ENCODE results near the gene ZNF496. TPM values are rescaled to one million over a fixed set of nuclear protein-coding genes. Genes with fewer than 3 reads are reported as not detected.

Gene ZNF496
- total and polyA plus RNA-seq, 2 of the 4 experiments (the other 2 are of a cell fraction): 11.7 to 16.2 TPM

DNA sequence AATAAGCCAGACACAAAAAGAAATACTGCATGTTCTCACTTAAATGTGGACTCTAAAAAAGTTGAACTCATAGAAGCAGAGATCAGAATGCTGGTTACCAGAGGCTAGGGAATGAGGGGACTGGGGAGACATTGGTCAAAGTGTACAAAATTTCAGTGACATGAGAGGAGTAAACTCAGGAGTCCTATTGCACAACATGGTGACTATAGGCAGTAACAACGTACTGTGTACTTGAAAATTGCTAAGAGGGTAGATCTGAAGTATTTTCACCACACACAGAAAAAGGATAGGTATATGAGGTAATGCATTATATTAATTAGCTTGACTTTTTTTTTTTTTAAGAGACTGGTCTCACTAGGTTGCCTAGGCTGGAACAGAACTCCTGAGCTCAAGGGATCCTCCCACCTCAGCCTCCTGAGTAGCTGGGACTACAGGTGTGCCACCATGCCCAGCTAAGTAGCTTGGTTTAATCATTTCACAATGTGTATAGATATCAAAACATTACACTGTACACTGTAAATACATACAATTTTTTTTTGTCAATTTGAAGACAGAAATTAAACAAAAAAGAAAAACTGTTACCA, 7.4 kb downstream of the ZNF496 start:
- intact Hi-C loops (cut with micrococcal nuclease): no loop called here
- dilution Hi-C loops (cut with HindIII; ENCODE audit: low sequenced_read_pairs, unreplicated experiment): no loop called here
- Histone ChIP-seq H2AFZ (replicated peaks; ENCODE audit: low read length, poor library complexity) (no peak overlapping the region), H2AK5ac (ENCODE audit: low read depth, low read length) (no peak overlapping the region), H3K4ac (ENCODE audit: low read depth, low read length) (no peak overlapping the region), H2BK20ac (ENCODE audit: low read depth, low read length) (no peak overlapping the region), H3K9me1 (ENCODE audit: insufficient read depth, low read length) (no peaks in the 10 kb centered on the region), H3K27ac (ENCODE audit: insufficient read depth, low read length) (no peak overlapping the region), H2BK5ac (ENCODE audit: low read depth, low read length, poor library complexity, severe bottlenecking) (no peak overlapping the region), H2BK15ac (ENCODE audit: low read depth, low read length) (no peak overlapping the region), H2AK9ac (replicated peaks; ENCODE audit: low read depth, low read length, poor library complexity) (no peak overlapping the region), H3K9me3 (ENCODE audit: control insufficient read depth, insufficient read depth, low read length) (no peaks in the 10 kb centered on the region), H3K9ac (ENCODE audit: low read depth, low read length) (no peak overlapping the region), H3K56ac (ENCODE audit: extremely low read depth, insufficient read depth, low read length) (no peak overlapping the region), H4K20me1 (ENCODE audit: insufficient read depth, low read length) (no peaks in the 10 kb centered on the region), H2BK120ac (ENCODE audit: low read depth, low read length) (no peak overlapping the region), H3K23ac (ENCODE audit: low read depth, low read length) (no peak overlapping the region), H4K5ac (ENCODE audit: low read depth, low read length) (no peak overlapping the region), H3K18ac (ENCODE audit: low read depth, low read length) (no peak overlapping the region), H3K14ac (replicated peaks; ENCODE audit: low read depth, low read length) (no peak overlapping the region), H4K91ac (ENCODE audit: insufficient read depth, low read depth, low read length) (no peak overlapping the region), H3K4me2 (ENCODE audit: low read depth, low read length) (no peak overlapping the region), H3K27me3 (ENCODE audit: control insufficient read depth, insufficient read depth, low read length) (no peaks in the 10 kb centered on the region), H3K4me3 (ENCODE audit: insufficient read depth, low read depth, low read length) (no peak overlapping the region), H3K4me1 (ENCODE audit: control insufficient read depth, insufficient read depth, low read length) (no peaks in the 10 kb centered on the region), H4K8ac (ENCODE audit: low read depth in 2 of 2, low read length in 2 of 2) (no peak overlapping the region), H3K79me1 (ENCODE audit: low read depth in 1 of 2, low read length in 2 of 2) (peaks cover 15 to 20% of the 10 kb centered on the region in 2 experiments), H3K36me3 (ENCODE audit: control insufficient read depth, insufficient read depth, low read length) (peaks cover 48% of the 10 kb centered on the region)
- no peak for ATAC-seq (ENCODE audit: low read depth)
- DNase-seq: no peak
- no TSS peak for BruUV-seq (replicated peaks)
- ChIA-PET POLR2A (ENCODE audit: unreplicated experiment) (no interaction called here), CTCF (no interaction called here)
- in situ Hi-C loops (cut with MboI; ENCODE audit: low sequenced_read_pairs): loop anchor here (5.0 kb wide), 1 partner anchor 48 kb away; no protein-coding TSS in a partner anchor
- TF ChIP-seq RCOR1 (IDR thresholded peaks at IDR 0.05; ENCODE audit: insufficient replicate concordance, low read length) (no peak), FOS (IDR thresholded peaks at IDR 0.05; ENCODE audit: low read depth, low read length) (no peak), ELK1 (IDR thresholded peaks at IDR 0.05; ENCODE audit: borderline replicate concordance, low read depth, low read length) (no peak), SMC3 (IDR thresholded peaks at IDR 0.05; ENCODE audit: low read depth, low read length) (no peak), NFE2L2 (IDR thresholded peaks at IDR 0.05; ENCODE audit: low read depth, low read length) (no peak), CEBPB (IDR thresholded peaks at IDR 0.05; ENCODE audit: low read depth, low read length) (peak; percentile 62), BHLHE40 (IDR thresholded peaks at IDR 0.05; ENCODE audit: low read depth, low read length) (no peak), RAD21 (IDR thresholded peaks at IDR 0.05; ENCODE audit: low read length) (no peak), MAZ (IDR thresholded peaks at IDR 0.05; ENCODE audit: borderline replicate concordance, low read depth, low read length) (no peak)
- no CpG with 5 or more reads among the region's 1 CpG for WGBS, 2 experiments (ENCODE audit: extremely low coverage in 2 of 2, insufficient read length in 1 of 2)
